Retinal pigment epithelial cell (primary cell): Measurements from ENCODE around the gene CCNY.
"Not testable (repeated sequence)": the region's sequence is repeated elsewhere in the genome, so short reads cannot be mapped to it uniquely, and the experiment has no call there.

ENCODE experiments used
- DNase-seq: peaks from one replicate; pipeline ENCODE4 v3.0.0-alpha.2; 2010; ENCODE audit warnings: low read depth
- H3K4me3 ChIP-seq: 2 replicates; pipeline ENCODE4 v1.5.1; 2011; ENCODE audit warnings: mild to moderate bottlenecking, low read length, control low read depth, moderate library complexity
- CTCF ChIP-seq: conservative IDR thresholded peaks from 2 replicates; pipeline ENCODE4 v1.5.1; 2011; ENCODE audit warnings: low read depth, low read length, control low read depth, inconsistent platforms

CCNY gene

GRCh38 chr10:35348609-35349388 is 12.5 kb downstream of the CCNY start:
- H3K4me3 ChIP-seq: no peak overlapping the region
- DNase-seq: no peak
- no peak for TF ChIP-seq CTCF

- no peak for TF ChIP-seq CTCF
- no peak overlapping the region for H3K4me3 ChIP-seq
- no peak for DNase-seq
Measured at GRCh38 chr10:35349389-35349915, 13.1 kb downstream of the CCNY start.

- DNase-seq: no peak
- no peak overlapping the region for H3K4me3 ChIP-seq
- no peak for TF ChIP-seq CTCF
Measured at GRCh38 chr10:35351021-35351420, 14.7 kb downstream of the CCNY start.

GRCh38 chr10:35352097-35352496 is 15.8 kb downstream of the CCNY start:
- TF ChIP-seq CTCF: no peak
- H3K4me3 ChIP-seq: no peak overlapping the region

GRCh38 chr10:35352512-35352911 is 16.2 kb downstream of the CCNY start:
- H3K4me3 ChIP-seq: no peak overlapping the region
- no peak for DNase-seq
- no peak for TF ChIP-seq CTCF

More at GRCh38 chr10:35352097-35352496, 15.8 kb downstream of the CCNY start:
- DNase-seq: no peak

- no peak overlapping the region for H3K4me3 ChIP-seq
- TF ChIP-seq CTCF: no peak
- DNase-seq: no peak
Measured at GRCh38 chr10:35353395-35353794, 17.1 kb downstream of the CCNY start.

GRCh38 chr10:35353805-35354204 is 17.5 kb downstream of the CCNY start:
- H3K4me3 ChIP-seq: no peak overlapping the region
- TF ChIP-seq CTCF: no peak
- DNase-seq: no peak

- H3K4me3 ChIP-seq, DNase-seq: not testable (repeated sequence)
Measured at GRCh38 chr10:35354257-35354656, 17.9 kb downstream of the CCNY start.
